GM12878 (cell line): ENCODE measurements around the gene HOMER2. TPM values are rescaled to one million over a fixed set of nuclear protein-coding genes. Genes with fewer than 3 reads are reported as not detected.

ENCODE experiments used
- ATAC-seq: fragments of 200-7000 bp; cut with Tn5 transposase; 3 replicates; pipeline ENCODE4 v1.9.1; 2020; ENCODE audit warnings: mild to moderate bottlenecking, moderate library complexity
- Bru-seq: library from RNA; stranded (reverse); fragments of 400-500 nt; gene quantifications from one replicate; lab custom pipeline; 2021; lab: Mats Ljungman, UMichigan
- BruChase-seq, 2 experiments: library from RNA; stranded (reverse); fragments of 400-500 nt; gene quantifications; one replicate each; lab custom pipeline; 2021; lab: Mats Ljungman, UMichigan
- BruUV-seq: library from RNA; stranded (reverse); fragments of 400-500 nt; replicated peaks from 2 replicates; lab custom pipeline; 2021; lab: Mats Ljungman, UMichigan
- CTCF ChIA-PET: fragments of 300-600 bp; sonication (Branson Sonifier 250); formaldehyde crosslinking; extraction: SDS; loops from one replicate; lab custom pipeline; 2021; ENCODE audit warnings: inconsistent platforms; lab: Yijun Ruan, JAX
- POLR2A ChIA-PET: fragments of 350-600 bp; formaldehyde crosslinking; extraction: SDS; loops from one replicate; lab custom pipeline; 2021; ENCODE audit warnings: inconsistent platforms; lab: Charles Lee
- RAD21 ChIA-PET: fragments of 300-600 bp; sonication (Branson Sonifier 250); formaldehyde crosslinking; loops from one replicate; lab custom pipeline; 2023; ENCODE audit warnings: antibody characterized with exemption; ENCODE audit not compliant: unreplicated experiment; lab: Charles Lee
- SMC1A ChIA-PET: fragments of 300-600 bp; sonication (Branson Sonifier 250); formaldehyde crosslinking; loops from one replicate; lab custom pipeline; 2023; ENCODE audit not compliant: unreplicated experiment, uncharacterized antibody; lab: Charles Lee
- DNase-seq: peaks from one replicate; pipeline ENCODE4 v3.0.0-alpha.2; 2011; ENCODE audit warnings: low read depth, low spot score
- FAIRE-seq: peaks from 3 replicates; lab custom pipeline; 2011; peaks lifted over from hg19 to GRCh38; lab: Jason Lieb, UNC
- H2AFZ ChIP-seq: 2 replicates; pipeline ENCODE4 v1.6.0; 2011; ENCODE audit warnings: low read depth, low read length, control low read depth; ENCODE audit not compliant: control insufficient read depth
- H3K27ac ChIP-seq: 2 replicates; pipeline ENCODE4 v1.5.1; 2011; ENCODE audit warnings: control low read depth; ENCODE audit not compliant: control insufficient read depth, insufficient read depth
- H3K27me3 ChIP-seq, 2 experiments: replicated peaks in 1 of 2; 2 replicates each; pipeline versions ENCODE4 v1.6.0 to v1.6.1; 2011; ENCODE audit warnings: low read length in 1 of 2; ENCODE audit not compliant: control insufficient read depth in 2 of 2, insufficient read depth in 2 of 2
- H3K36me3 ChIP-seq, 2 experiments: 2 replicates each; pipeline ENCODE4 v1.5.1; 2011; ENCODE audit warnings: low read length in 1 of 2; ENCODE audit not compliant: control insufficient read depth in 2 of 2, insufficient read depth in 2 of 2
- H3K4me1 ChIP-seq: 2 replicates; pipeline ENCODE4 v1.6.1; 2011; ENCODE audit warnings: mild to moderate bottlenecking, low read length, moderate library complexity, mixed read lengths; ENCODE audit not compliant: control insufficient read depth, insufficient read depth
- H3K4me2 ChIP-seq: 2 replicates; pipeline ENCODE4 v1.6.0; 2011; ENCODE audit warnings: control low read depth; ENCODE audit not compliant: control insufficient read depth, insufficient read depth
- H3K4me3 ChIP-seq: fragments of 200-600 bp; sonication (generic); 2 replicates; pipeline ENCODE4 v1.5.1; 2016
- H3K79me2 ChIP-seq: 2 replicates; pipeline ENCODE4 v1.6.0; 2011; ENCODE audit warnings: low read length; ENCODE audit not compliant: control insufficient read depth, insufficient read depth
- H3K9ac ChIP-seq: 2 replicates; pipeline ENCODE4 v1.8.0; 2011; ENCODE audit warnings: low read length, control low read depth, mixed read lengths; ENCODE audit not compliant: control insufficient read depth, insufficient read depth
- H3K9me3 ChIP-seq: replicated peaks from 3 replicates; pipeline ENCODE4 v1.5.1; 2011; ENCODE audit warnings: mild to moderate bottlenecking, low read length; ENCODE audit not compliant: control insufficient read depth, insufficient read depth
- H4K20me1 ChIP-seq: 2 replicates; pipeline ENCODE4 v1.6.0; 2011; ENCODE audit not compliant: control insufficient read depth, insufficient read depth
- BHLHE40 ChIP-seq, 2 experiments: fragments of 450-650 bp in 1 of 2; IDR thresholded peaks; 2 replicates each; pipeline ENCODE4 v1.6.1; 2011 to 2017; ENCODE audit warnings: low read depth in 2 of 2, borderline replicate concordance in 1 of 2, improper control_type of control experiment in 1 of 2, low read length in 1 of 2, mild to moderate bottlenecking in 1 of 2
- CBX3 ChIP-seq: fragments of 200-600 bp; sonication (generic); IDR thresholded peaks from 2 replicates; pipeline ENCODE4 v1.6.1; 2016; ENCODE audit warnings: low read depth, borderline replicate concordance
- ESRRA ChIP-seq: IDR thresholded peaks from 2 replicates; pipeline ENCODE4 v1.6.1; 2012; ENCODE audit warnings: mild to moderate bottlenecking, low read length, improper control_type of control experiment
- HDAC6 ChIP-seq: fragments of 200-600 bp; sonication (generic); IDR thresholded peaks from one replicate; pipeline ENCODE4 v1.8.0; 2017; ENCODE audit warnings: antibody characterized with exemption; ENCODE audit not compliant: unreplicated experiment
- IKZF1 ChIP-seq: fragments of 450-650 bp; conservative IDR thresholded peaks from 2 replicates; pipeline ENCODE4 v1.6.1; 2017; ENCODE audit warnings: antibody characterized with exemption, mild to moderate bottlenecking
- MXI1 ChIP-seq: fragments of 150-350 bp; IDR thresholded peaks from 2 replicates; pipeline ENCODE4 v1.6.1; 2011; ENCODE audit warnings: low read depth, mild to moderate bottlenecking, inconsistent platforms, low read length, improper control_type of control experiment
- MYC ChIP-seq: IDR thresholded peaks from 2 replicates; pipeline ENCODE4 v1.6.1; 2011; ENCODE audit warnings: mild to moderate bottlenecking, low read length, moderate library complexity, inconsistent platforms; ENCODE audit not compliant: insufficient read depth, insufficient replicate concordance, insufficient read length, severe bottlenecking
- NRF1 ChIP-seq: conservative IDR thresholded peaks from 2 replicates; pipeline ENCODE4 v1.6.1; 2011; ENCODE audit warnings: mild to moderate bottlenecking, low read depth, low read length, improper control_type of control experiment
- PAX5 ChIP-seq: IDR thresholded peaks from 2 replicates; pipeline ENCODE4 v1.6.1; 2011; ENCODE audit warnings: low read depth, low read length, borderline replicate concordance
- RELA ChIP-seq: fragments of 450-650 bp; IDR thresholded peaks from 2 replicates; pipeline ENCODE4 v1.8.0; 2014; ENCODE audit warnings: borderline replicate concordance; ENCODE audit not compliant: partially characterized antibody
- REST ChIP-seq: IDR thresholded peaks from 2 replicates; pipeline ENCODE4 v1.6.1; 2012; ENCODE audit warnings: mild to moderate bottlenecking, low read depth, low read length
- SMAD5 ChIP-seq: IDR thresholded peaks from 2 replicates; pipeline ENCODE4 v1.6.1; 2016; ENCODE audit warnings: antibody characterized with exemption, low read depth
- SMARCA5 ChIP-seq: fragments of 450-650 bp; IDR thresholded peaks from 2 replicates; pipeline ENCODE4 v1.6.1; 2017; ENCODE audit warnings: mild to moderate bottlenecking
- STAT1 ChIP-seq: fragments of 450-650 bp; conservative IDR thresholded peaks from 2 replicates; pipeline ENCODE4 v1.6.1; 2014; ENCODE audit warnings: antibody characterized with exemption, mild to moderate bottlenecking
- WGBS: methylation state at CpG from one replicate; pipeline ENCODE4 v1.1.6; 2016; ENCODE audit warnings: low lambda C conversion rate; ENCODE audit not compliant: insufficient replicate concordance, insufficient coverage; ENCODE audit errors: missing lambda C conversion rate; 5-methylcytosine and 5-hydroxymethylcytosine counted together
- in situ Hi-C: fragments of 300-500 bp; cut with MboI; formaldehyde crosslinking; loops from 9 replicates; pipeline ENCODE4 v1.14.3; 2018; ENCODE audit warnings: mixed read lengths
- intact Hi-C: fragments of 100-400 bp; cut with micrococcal nuclease; formaldehyde crosslinking; loops from one replicate; pipeline ENCODE4 v1.14.2; 2022; ENCODE audit not compliant: unreplicated experiment
- long read RNA-seq, 2 experiments: library from polyadenylated mRNA; unstranded; transcript quantifications; one replicate each; pipeline ENCODE4 v2.0.0, GENCODE V29; 2019 to 2020
- polyA minus RNA-seq, 3 experiments: library from RNA; depleted of rRNA, polyadenylated mRNA; stranded (reverse); fragments of >200 nt; gene quantifications; 2 replicates each; pipeline ENCODE4 v1.2.3, GENCODE V29; 2011
- polyA plus RNA-seq, 11 experiments: library from polyadenylated mRNA; depleted of rRNA in 4 of 11; unstranded in 6 of 11; stranded (reverse) in 5 of 11; fragments of >200 nt; fragmentation: Nextera tagmentation in 4 of 11; fragmentation: Illumina TruSeq in 1 of 11; extraction: Ambion mirVana in 4 of 11; extraction: Trizol in 1 of 11; gene quantifications; 1 replicate in 1 of 11; 2 replicates in 10 of 11; pipeline versions ENCODE4 v1.2.1 to v1.2.3, GENCODE V29; 2011 to 2016; ENCODE audit warnings: inconsistent platforms in 2 of 11, missing spikeins in 2 of 11, low read depth in 1 of 11
- total RNA-seq, 4 experiments: library from RNA; depleted of rRNA in 3 of 4; stranded (reverse); fragments of >200 nt in 3 of 4; fragmentation: Illumina TruSeq in 1 of 4; extraction: Trizol in 1 of 4; gene quantifications; 2 replicates each; pipeline versions ENCODE4 v1.2.1 to v1.2.3, GENCODE V29; 2013 to 2021
- TF ChIP-seq, protein P1 (sequence below): fragments of 450-650 bp; IDR thresholded peaks from 2 replicates; pipeline ENCODE4 v1.6.1; 2016; ENCODE audit warnings: mild to moderate bottlenecking

The HOMER2 gene
- 17.9 and 19.2 TPM in 2 replicates for total RNA-seq (2013; cell fraction: nucleolus; rRNA removed)
- total RNA-seq (2014; rRNA removed) (0.65 and 5.0 TPM in 2 replicates), total RNA-seq (2014; rRNA removed; fragmentation: Illumina TruSeq; extraction: Trizol) (1.2 and 1.9 TPM in 2 replicates), total RNA-seq (2021) (1.7 and 2.3 TPM in 2 replicates), polyA plus RNA-seq (2011; rRNA removed) (3.2 and 3.7 TPM in 2 replicates), polyA plus RNA-seq (2014; fragmentation: Illumina TruSeq; extraction: Trizol) (1.1 and 1.3 TPM in 2 replicates), polyA plus RNA-seq (2014; fragmentation: Nextera tagmentation; extraction: Ambion mirVana) (1 to 10 TPM; 1.0 to 1.4 TPM), polyA plus RNA-seq (2014; rRNA removed) (0.60 and 0.93 TPM in 2 replicates), polyA plus RNA-seq (2016; fragmentation: Nextera tagmentation; extraction: Ambion mirVana) (1 to 10 TPM; 2.5 to 2.6 TPM), polyA minus RNA-seq (2011; rRNA and poly(A)+ RNA removed) (17.3 and 19.6 TPM in 2 replicates), Bru-seq, nascent RNA (percentile 29 among the genes with signal in this experiment), BruChase-seq, experiment 1, labeled RNA remaining after a 6-hour chase (percentile 31 among the genes with signal in this experiment), BruChase-seq, experiment 2, labeled RNA remaining after a 2-hour chase (percentile 27 among the genes with signal in this experiment)
- 0.43 TPM for polyA plus RNA-seq (2011; ENCODE audit: low read depth)
- 3.9 and 5.9 TPM in 2 replicates for polyA plus RNA-seq (2011; cell fraction: cytosol; rRNA removed)
- 6.4 and 7.2 TPM in 2 replicates for polyA plus RNA-seq (2011; cell fraction: nucleus; rRNA removed)
- 2.0 and 2.1 TPM in 2 replicates for polyA plus RNA-seq (2012)
- 2.2 and 2.7 TPM in 2 replicates for polyA minus RNA-seq (2011; cell fraction: cytosol; rRNA and poly(A)+ RNA removed)
- polyA minus RNA-seq (2011; cell fraction: nucleus; rRNA and poly(A)+ RNA removed): 16.6 and 22.0 TPM in 2 replicates
- long read RNA-seq, experiment 1: 0 reads
- long read RNA-seq, experiment 2, partial matches to known transcripts: 0 of 2 reads
- long read RNA-seq, experiment 2, other reads (novel, unspliced or antisense): 1 of 2 reads

DNA sequence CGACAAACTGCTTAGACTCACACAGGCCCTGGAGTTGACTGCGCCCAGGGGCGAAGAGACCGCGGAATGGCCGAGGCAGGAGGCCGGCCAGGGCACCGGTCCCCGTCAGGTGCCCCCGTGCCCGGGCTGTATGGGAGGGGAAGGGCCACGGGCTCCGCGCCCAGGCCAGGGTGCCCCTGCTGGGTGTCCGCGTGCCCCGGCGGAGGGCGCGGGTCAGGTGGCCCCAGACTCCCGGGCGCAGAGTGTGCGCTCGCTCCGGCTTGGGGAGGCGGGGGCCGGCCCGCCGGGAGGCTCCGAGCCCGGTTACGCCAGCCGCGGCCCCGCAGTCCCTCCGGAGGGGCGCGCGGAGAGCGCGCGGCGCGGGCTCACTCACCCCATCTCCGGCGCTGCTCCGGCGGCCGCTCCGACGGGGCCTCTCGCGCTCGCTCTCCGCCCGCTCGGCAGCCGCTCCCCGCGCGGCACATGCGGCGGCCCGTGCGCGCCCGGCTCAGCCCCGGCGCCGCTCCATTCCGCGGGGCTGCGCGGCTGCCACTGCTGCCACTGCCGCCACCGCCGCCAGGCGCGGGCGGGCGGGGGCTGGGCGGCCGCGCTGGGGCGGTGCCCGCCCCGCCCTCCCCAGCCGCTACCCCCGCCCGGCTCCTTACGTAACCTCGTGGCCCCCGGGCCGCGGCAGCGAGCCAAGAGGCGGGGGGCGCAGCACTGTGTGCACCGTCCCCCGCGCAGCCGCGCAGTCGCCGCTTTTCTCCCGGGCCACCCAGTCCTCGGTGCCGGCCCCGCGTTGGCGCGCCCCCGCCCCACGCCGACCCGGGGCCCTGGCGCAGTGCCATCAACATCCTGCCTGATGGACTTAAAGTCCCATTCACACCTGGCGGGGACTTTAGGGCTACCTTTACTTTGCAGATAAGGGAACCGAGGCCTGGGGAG, at the start of gene HOMER2:
HOMER2 (minus strand) TSS at position 563 of the 924 bp plus-strand sequence; CDS start at position 378, 185 bp downstream.
- Histone ChIP-seq H3K27me3 (peaks cover 4 to 25% of the 10 kb centered on the region in 2 experiments), H3K36me3 (no peaks in the 10 kb centered on the region), H3K9me3 (no peaks in the 10 kb centered on the region), H3K27ac (no peak within 1 kb of the TSS), H3K4me2 (peak within 1 kb of the TSS; percentile 62; the same call in 1 of the 2 replicates), H3K4me3 (no peak within 1 kb of the TSS), H3K4me1 (peaks cover 17% of the 10 kb centered on the region), H3K9ac (no peak within 1 kb of the TSS), H4K20me1 (peaks cover 6% of the 10 kb centered on the region; the same call in 1 of the 2 replicates), H3K79me2 (no peaks in the 10 kb centered on the region), H2AFZ (no peak within 1 kb of the TSS)
- ChIA-PET SMC1A (no interaction called here), POLR2A (no interaction called here), RAD21 (no interaction called here), CTCF (no interaction called here)
- ATAC-seq (peak; percentile 23; the same call in 2 of the 3 replicates), DNase-seq (no peak), FAIRE-seq (no peak)
- in situ Hi-C loops: no loop called here
- BruUV-seq: no TSS peak
- WGBS: 3% methylated on average over 86 of the region's 119 CpGs
- intact Hi-C loops: no loop called here
- no peak for TF ChIP-seq STAT1
- TF ChIP-seq IKZF1: 0 out of 2 replicates have a peak, but pooled peaks have one; percentile 18
- no peak for TF ChIP-seq ESRRA
- no peak for TF ChIP-seq MYC
- TF ChIP-seq SMAD5: no peak
- TF ChIP-seq PAX5: no peak
- TF ChIP-seq CBX3: no peak
- TF ChIP-seq RELA: no peak
- TF ChIP-seq MXI1: no peak
- no peak for TF ChIP-seq SMARCA5
- TF ChIP-seq HDAC6: peak; percentile 75
- TF ChIP-seq REST: no peak
- TF ChIP-seq NRF1: no peak
- TF ChIP-seq, protein P1, sequence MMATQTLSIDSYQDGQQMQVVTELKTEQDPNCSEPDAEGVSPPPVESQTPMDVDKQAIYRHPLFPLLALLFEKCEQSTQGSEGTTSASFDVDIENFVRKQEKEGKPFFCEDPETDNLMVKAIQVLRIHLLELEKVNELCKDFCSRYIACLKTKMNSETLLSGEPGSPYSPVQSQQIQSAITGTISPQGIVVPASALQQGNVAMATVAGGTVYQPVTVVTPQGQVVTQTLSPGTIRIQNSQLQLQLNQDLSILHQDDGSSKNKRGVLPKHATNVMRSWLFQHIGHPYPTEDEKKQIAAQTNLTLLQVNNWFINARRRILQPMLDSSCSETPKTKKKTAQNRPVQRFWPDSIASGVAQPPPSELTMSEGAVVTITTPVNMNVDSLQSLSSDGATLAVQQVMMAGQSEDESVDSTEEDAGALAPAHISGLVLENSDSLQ: no peak
- TF ChIP-seq BHLHE40 (IDR thresholded peaks at IDR 0.05; ENCODE audit: borderline replicate concordance in 1 of 2, low read depth in 2 of 2, low read length in 1 of 2): peak in 1 of 2 experiments; percentile 42; a peak in 1 of 4 replicates
